Lung microvascular endothelial cell (primary cell): ENCODE measurements around the gene PLA2G2C. TPM values are rescaled to one million over a fixed set of nuclear protein-coding genes. Genes with fewer than 3 reads are reported as not detected.
"Not testable (repeated sequence)": the region's sequence is repeated elsewhere in the genome, so short reads cannot be mapped to it uniquely, and the experiment has no call there.

ENCODE experiments used
- DNase-seq, 2 donors: peaks; one replicate each; pipeline versions ENCODE4 v3.0.0 to v3.0.0-alpha.2; 2010; ENCODE audit warnings: low read depth in 2 of 2
- total RNA-seq: library from RNA; depleted of rRNA; stranded (reverse); fragments of >200 nt; gene quantifications from 2 replicates; pipeline ENCODE4 v1.2.1, GENCODE V29; 2014

The PLA2G2C gene
- total RNA-seq, 1 donor from 2014 or later, result not detected

- DNase-seq, result no peak
These were observed 48.7 kb downstream of the PLA2G2C start for GRCh38 chr1:20137604-20138003.

DNA sequence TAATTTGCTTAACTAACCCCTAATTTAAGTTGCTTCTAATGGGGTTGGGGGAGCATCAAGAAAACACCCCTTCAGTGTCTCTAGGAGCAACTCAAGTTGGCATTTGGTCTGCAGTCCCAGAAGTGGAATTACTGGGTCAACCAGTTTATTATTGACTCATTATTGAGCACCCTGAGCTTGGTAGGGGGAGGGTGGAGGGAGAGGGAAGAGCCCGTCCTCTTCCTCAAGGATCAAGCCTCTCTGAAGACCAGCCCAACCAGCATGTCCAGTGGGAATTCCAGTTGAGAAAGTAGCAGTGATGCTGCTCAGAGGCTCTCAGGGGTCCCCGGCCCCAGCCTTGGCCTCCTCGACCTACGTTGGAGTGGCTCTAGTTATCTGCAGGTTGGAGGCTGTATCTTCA is 49.3 kb downstream of the PLA2G2C start:
- DNase-seq, result no peak

GRCh38 chr1:20136249-20136648 is 50.1 kb downstream of the PLA2G2C start:
- DNase-seq, result no peak

GRCh38 chr1:20134995-20135394 is 51.3 kb downstream of the PLA2G2C start:
- DNase-seq, result no peak

DNA sequence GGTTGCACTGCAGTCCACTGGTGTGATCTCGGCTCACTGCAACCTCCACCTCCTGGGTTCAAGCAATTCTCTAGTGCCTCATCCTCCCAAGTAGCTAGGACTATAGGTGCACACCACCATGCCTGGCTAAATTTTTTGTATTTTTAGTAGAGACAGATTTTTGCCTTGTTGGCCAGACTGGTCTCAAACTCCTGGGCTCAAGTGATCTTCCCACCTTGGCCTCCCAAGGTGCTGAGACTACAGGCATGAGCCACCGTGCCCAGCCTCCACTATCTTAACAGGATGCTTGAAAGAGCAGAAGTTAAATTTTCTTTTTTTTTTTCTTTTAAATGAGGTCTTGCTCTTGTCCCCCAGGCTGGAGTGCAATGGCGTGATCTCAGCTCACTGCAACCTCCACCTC is 55.8 kb downstream of the PLA2G2C start:
- DNase-seq, result not testable (repeated sequence)

DNA sequence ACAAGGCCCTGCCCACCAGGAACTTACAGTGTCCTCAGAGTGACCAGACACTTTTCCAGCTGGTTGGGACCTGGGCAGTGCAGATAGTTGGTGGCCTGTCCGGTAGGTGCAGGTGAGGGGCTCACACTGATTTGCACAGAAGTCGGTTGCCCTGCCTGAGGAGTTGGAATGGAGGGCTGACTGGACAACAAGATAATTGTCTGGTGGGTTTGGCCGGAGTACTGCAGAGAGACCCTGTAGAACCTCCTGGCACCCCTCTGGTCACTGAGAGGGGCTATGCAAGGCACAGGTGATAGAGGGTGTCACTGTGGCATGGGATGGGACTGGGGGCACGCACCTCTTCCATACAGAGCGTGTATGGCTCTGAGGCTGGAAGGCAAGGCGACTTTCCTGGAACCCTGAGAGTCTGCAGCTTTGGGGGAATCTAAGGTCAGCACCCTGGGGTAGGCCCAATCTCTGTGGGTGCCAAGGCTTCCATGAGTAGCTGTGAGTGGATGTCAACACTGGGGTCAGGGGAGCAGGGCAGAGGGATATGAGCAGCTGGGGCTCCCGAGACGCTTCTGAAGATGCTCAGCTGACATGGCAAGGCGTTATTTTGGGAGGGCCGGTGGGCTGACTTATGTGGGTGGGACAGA is 59.4 kb downstream of the PLA2G2C start:
- no peak for DNase-seq

DNA sequence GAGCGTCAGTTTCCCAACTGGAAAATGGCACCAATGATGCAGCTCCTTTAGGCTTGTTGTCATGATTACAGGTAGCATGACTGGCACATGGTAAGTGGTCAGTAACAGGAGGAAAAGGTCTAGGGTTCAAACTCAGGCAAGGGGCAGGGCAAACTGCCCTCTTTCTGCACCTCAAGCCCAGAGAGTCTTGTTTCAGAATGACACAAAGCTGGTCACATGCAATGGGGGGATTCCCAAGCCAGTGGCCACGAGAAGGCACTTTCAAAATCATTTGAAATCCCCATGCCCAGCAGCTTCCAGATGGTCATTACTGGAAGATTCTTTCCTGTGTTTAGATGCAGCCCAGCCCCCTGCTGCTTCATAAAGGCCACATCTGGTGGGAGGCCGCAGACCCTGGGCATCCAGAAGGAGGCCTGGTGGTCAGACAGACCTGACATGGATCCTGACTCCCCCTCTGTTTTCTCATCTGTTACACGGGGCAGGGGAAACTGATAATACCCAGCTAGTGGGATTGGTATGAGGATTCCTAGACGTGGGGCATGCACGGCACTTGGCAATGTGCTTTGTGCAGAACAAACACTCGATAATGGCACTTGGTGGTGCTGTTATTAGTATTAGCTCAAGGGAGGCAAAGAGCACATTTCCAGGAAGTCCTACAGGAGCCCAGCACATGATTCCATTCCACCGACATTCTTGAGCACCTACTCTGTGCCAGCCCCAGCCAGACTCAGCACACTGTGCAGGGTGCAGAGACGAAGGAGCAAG is 60.1 kb downstream of the PLA2G2C start:
- no peak for DNase-seq

DNA sequence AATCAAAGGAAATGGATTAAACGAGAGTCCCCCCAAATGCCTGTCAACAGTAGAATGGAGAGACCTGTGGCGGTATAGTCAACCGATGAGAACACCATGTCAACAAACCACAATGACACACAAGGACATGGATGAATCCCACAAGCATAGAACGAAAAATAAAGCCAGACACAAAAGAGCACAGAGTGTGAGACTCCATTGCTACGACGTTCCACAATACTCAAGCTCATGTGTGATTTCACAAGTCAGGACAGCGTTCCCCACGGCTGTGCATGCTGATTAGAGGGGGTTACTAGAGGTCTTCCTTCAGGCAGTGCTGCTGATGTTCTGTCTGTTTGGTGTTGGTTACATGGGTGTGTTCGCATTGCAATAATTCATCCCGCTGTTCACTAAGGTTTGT is 61.2 kb downstream of the PLA2G2C start:
- DNase-seq, result no peak

GRCh38 chr1:20124456-20125057 is 61.8 kb downstream of the PLA2G2C start:
- peak; percentile 49 to 80 for DNase-seq

DNA sequence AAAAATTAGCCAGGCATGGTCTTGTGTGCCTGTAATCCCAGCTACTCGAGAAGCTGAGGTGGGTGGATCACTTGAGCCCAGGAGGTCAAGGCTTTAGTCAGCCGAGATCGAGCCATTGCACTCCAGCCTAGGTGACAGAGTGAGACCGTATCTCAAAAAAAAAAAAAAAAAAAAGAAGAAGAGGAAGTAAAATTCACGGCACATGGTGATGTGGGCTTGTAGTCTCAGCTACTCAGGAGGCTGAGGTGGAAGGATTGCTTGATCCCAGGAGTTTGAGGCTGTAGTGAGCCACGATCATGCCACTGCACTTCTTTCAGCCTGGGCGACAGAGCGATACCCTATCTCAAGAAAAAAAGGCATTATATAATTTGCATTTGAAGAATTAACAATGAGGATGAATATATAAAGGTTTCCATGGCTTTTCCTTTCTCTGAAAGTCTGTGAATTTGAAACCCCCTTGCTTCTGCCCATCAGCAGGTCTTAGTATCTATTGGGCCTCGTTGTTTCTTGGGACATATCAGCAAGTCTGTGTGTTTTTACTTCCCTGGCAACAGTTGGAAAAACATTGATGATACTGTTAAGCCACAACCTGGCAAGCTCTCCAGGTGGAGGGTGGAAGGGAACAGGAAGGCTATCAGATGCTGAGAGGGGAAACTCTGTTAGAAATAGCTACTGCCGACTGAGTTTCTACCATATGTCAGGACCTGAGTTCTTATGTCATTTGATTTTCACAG is 62.4 kb downstream of the PLA2G2C start:
- peak in 1 of 2 donors; percentile 15 for DNase-seq

- no peak for DNase-seq
These were observed 65.5 kb downstream of the PLA2G2C start for GRCh38 chr1:20120796-20121195.

DNA sequence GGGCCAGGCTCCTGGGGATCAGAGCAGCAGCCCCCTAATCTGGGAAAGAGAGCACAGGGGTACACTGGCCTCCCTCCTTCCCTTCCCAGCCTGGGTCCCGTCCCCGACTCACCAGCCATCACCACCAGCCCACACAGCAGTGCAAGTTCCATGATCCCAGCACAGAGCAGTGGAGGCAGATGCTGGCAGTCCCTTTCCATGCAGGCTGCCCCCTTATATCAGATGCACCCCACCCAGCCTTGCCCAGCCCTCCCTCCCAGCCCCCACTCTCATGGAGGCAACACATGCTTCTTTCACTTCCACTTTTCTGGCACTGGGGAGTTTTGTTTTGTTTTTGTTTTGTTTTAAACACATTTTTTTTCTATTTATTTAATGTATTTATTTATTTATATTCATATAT is 67.0 kb downstream of the PLA2G2C start, which contains the start of gene PLA2G2D:
Gene PLA2G2D, minus strand, starts transcription at position 190 of the 400 bp plus-strand sequence. Its CDS starts 38 bp downstream, at position 152.
- DNase-seq, result no peak

GRCh38 chr1:20117236-20117635 is 69.1 kb downstream of the PLA2G2C start:
- DNase-seq, result no peak

DNA sequence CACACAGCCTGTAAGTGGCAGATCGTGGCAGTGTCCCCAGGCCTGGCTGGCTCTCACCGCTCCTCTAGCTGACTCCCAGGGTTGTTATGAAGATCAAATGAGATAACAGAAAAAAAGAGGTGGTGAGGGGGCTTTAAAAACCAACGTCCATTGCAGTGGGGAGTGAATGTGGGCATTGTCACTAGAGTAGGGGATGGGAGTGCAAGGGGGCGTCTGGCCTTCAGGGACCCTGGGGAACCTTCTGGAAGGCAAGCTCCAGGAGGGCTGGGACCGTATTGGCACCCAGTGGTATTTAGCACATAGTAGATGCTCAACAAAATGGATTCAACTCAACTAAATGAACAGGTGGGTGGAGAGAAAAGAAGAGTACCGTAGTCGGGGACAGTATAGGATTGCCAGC is 70.4 kb downstream of the PLA2G2C start:
- no peak for DNase-seq

DNA sequence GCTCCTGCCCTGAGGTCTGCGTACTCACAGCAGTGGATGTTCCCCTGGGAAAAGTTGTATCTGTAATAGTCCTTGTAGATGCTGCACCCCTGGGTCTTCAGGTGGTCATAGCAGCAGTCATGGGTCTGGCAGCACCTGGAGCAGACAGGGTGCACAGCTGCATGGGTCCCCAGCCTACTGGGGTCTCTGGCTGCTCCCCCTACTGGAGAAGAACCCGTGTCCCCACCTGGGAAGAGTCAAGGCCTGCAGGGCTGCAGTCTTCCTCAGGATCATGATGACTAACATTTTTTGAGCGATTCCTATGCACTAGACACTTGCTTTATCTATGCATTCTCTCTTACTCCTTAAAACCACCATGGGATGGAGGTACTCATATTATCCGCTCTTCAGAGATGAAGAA is 70.8 kb downstream of the PLA2G2C start:
- DNase-seq, result no peak

DNA sequence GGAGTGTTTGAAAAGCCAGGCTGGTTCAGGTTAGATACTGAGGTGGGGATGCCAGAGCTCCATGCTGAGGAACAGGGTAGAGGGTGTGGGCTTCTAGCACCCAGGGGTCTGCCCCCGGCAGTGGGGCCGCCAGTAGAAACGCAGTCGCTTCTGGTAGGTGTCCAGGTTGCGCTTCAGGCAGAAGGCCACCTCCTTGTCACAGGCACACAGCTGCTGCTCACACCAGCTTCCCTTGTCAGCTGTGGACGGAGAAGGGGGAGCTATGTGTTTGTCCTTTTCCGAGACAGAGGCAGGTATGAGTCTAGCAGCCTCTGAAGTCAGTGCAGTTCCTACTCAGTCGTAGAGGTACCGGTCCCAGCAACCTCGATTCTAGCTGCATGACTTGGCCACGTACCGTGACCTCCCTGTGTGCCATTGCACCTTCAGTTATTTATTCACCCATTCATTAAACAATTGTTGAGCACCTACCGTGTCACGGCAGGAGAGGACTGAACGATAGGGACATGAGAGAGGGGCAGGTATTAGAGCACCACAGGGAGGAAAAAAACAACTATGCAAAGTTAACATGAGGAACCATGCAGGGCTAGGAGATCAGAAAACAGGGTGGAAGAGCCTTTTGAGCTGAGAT is 72.2 kb downstream of the PLA2G2C start:
- DNase-seq, result no peak

Other genes with a start within 250 kb of the PLA2G2C start
- not detected in 2 replicates for gene PLA2G2A, start 206.9 kb downstream of the PLA2G2C start, total RNA-seq
- gene PLA2G5, start 116.3 kb downstream of the PLA2G2C start, total RNA-seq, result under 0.01 and 0.44 TPM in 2 replicates
- not detected in 2 replicates for gene PLA2G2D, start 67.0 kb downstream of the PLA2G2C start, total RNA-seq
- not detected in 2 replicates for gene PLA2G2F, start 47.2 kb downstream of the PLA2G2C start, total RNA-seq
- under 0.01 TPM in 1 of 2 replicates, not detected in the other for gene UBXN10, start 422 bp downstream of the PLA2G2C start, total RNA-seq
- not detected in 2 replicates for gene VWA5B1, start 104.4 kb upstream of the PLA2G2C start, total RNA-seq